ENCODE data around the gene WDFY2. TPM values are rescaled to one million over a fixed set of nuclear protein-coding genes. Genes with fewer than 3 reads are reported as not detected.

The WDFY2 gene
- total and polyA plus RNA-seq, 5 donors from 2014 or later: 4.0 to 26.2 (median 4.9) TPM

DNA sequence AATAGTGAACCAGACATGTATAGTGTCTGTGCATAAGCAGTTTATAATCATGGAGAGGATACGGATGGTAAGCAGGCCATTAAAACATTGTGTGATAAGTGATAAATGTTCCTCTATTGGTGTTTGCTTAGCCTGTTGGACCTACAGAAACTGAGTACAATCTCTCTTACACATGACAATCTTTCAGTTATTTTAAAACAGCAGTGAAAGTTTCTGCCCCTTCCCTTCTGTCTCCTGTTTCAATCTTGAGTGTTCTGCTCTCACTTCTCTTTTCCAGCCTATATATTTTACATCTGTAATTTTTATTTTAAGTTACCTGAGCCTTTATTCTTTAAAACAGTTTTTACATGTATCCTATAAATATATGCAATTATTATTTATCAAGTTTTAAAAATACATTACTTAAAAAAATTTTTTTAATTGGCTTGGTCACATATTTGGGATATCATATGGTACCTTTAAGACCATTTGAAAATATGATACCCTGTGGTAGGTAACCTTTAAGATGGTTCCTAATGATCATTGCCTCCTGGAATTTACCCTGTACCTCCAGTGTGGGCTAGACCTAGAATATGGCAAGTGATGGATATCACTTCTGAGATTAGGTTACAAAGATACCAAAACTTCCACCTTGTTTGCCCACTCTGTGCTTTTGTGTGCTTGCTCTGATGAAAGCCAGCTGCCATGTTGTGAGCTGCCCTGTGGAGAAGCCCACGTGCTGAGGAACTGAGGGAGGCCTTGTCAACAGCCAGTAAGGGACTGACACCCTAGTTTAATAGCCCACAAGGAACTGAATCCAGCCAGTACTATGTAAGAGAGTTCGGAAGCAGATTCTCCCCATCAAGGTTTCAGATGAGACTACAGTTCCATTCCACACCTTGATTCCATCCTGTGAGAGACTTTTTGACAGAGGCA is 120.4 kb downstream of the WDFY2 start:
- Histone ChIP-seq H3K4me1 (ENCODE audit: control insufficient read depth, insufficient read depth, low read length, poor library complexity, severe bottlenecking) (no peaks in the 10 kb centered on the region), H3K27ac (ENCODE audit: insufficient read depth, low read length, poor library complexity, severe bottlenecking) (no peak overlapping the region), H3K27me3 (ENCODE audit: control insufficient read depth, insufficient read depth, low read length) (no peaks in the 10 kb centered on the region), H3K36me3 (ENCODE audit: control insufficient read depth, insufficient read depth, low read length) (peaks cover 4% of the 10 kb centered on the region), H3K9me3 (ENCODE audit: control insufficient read depth in 2 of 2, low read length in 2 of 2) (no peaks in the 10 kb centered on the region), H3K4me3 (ENCODE audit: low read depth, low read length) (no peak overlapping the region)
- ATAC-seq (ENCODE audit: low read depth in 2 of 2) (no peak), DNase-seq (no peak)
- peaks cover 0 to 4% (median 0%) of the 10 kb centered on the region in 7 donors for H3K9me3 Mint-ChIP-seq
- H3K27ac Mint-ChIP-seq: peak overlapping the region in 1 of 3 donors; percentile 21
- H3K36me3 Mint-ChIP-seq: peaks cover 35% of the 10 kb centered on the region
- H3K4me3 Mint-ChIP-seq: no peak overlapping the region
- peaks cover 0 to 15% (median 2%) of the 10 kb centered on the region in 4 donors for H3K4me1 Mint-ChIP-seq
- H3K27me3 Mint-ChIP-seq: no peaks in the 10 kb centered on the region

DNA sequence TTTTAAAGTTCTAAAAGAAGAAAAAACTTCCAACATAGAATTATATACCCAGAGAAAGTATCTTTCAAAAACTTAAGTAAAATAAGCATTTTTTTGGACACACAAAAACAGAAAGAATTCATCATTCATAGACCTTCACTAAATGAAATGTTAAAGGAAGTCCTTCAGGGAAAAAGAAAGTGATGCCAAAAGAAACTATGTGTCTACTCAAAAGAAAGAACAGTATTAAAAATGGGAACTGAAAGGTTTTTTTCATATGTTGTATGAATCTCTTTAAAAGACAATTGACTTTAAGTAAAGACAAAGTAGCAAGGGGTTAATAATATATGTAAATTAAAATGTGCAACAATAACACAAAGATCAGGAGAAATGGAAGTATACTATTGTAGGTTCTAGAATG is 123.2 kb downstream of the WDFY2 start:
- no peaks in the 10 kb centered on the region for H3K27me3 Mint-ChIP-seq
- H3K4me1 ChIP-seq (ENCODE audit: control insufficient read depth, insufficient read depth, low read length, poor library complexity, severe bottlenecking): no peaks in the 10 kb centered on the region
- H3K9me3 Mint-ChIP-seq: peaks cover 0 to 5% (median 0%) of the 10 kb centered on the region in 7 donors
- no peaks in the 10 kb centered on the region for H3K27me3 ChIP-seq (ENCODE audit: control insufficient read depth, insufficient read depth, low read length)
- DNase-seq (no peak), ATAC-seq (ENCODE audit: low read depth in 2 of 2) (no peak)
- H3K4me3 Mint-ChIP-seq: no peak overlapping the region
- H3K36me3 ChIP-seq (ENCODE audit: control insufficient read depth, insufficient read depth, low read length): peaks cover 4% of the 10 kb centered on the region
- H3K4me3 ChIP-seq (ENCODE audit: low read depth, low read length): no peak overlapping the region
- peaks cover 0 to 12% (median 2%) of the 10 kb centered on the region in 4 donors for H3K4me1 Mint-ChIP-seq
- H3K9me3 ChIP-seq (ENCODE audit: control insufficient read depth in 2 of 2, low read length in 2 of 2): no peaks in the 10 kb centered on the region
- H3K36me3 Mint-ChIP-seq: peaks cover 31% of the 10 kb centered on the region
- H3K27ac ChIP-seq (ENCODE audit: insufficient read depth, low read length, poor library complexity, severe bottlenecking): no peak overlapping the region
- no peak overlapping the region for H3K27ac Mint-ChIP-seq

DNA sequence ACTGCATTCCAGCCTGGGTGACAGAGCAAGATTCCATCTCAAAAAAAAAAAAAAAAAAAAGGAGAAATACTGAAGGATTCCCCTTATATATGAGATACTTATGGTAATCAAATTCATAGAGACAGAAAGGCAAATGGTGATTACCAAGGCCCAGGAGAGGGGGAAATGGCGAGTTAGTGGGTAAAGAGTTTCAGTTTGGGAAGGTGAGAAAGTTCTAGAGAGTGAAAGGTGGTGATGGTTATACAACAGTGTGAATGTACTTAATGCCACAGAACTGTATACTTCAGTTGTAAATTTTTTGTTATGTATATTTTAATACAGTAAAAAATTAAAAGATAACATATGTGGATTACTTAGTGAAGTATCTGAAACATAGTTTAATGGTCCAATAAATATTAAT is 129.5 kb downstream of the WDFY2 start:
- DNase-seq (no peak), ATAC-seq (ENCODE audit: low read depth in 2 of 2) (no peak)
- Histone ChIP-seq H3K9me3 (ENCODE audit: control insufficient read depth in 2 of 2, low read length in 2 of 2) (no peaks in the 10 kb centered on the region), H3K4me1 (ENCODE audit: control insufficient read depth, insufficient read depth, low read length, poor library complexity, severe bottlenecking) (no peaks in the 10 kb centered on the region), H3K27ac (ENCODE audit: insufficient read depth, low read length, poor library complexity, severe bottlenecking) (no peak overlapping the region), H3K27me3 (ENCODE audit: control insufficient read depth, insufficient read depth, low read length) (no peaks in the 10 kb centered on the region), H3K4me3 (ENCODE audit: low read depth, low read length) (no peak overlapping the region), H3K36me3 (ENCODE audit: control insufficient read depth, insufficient read depth, low read length) (no peaks in the 10 kb centered on the region)
- no peaks in the 10 kb centered on the region for H3K27me3 Mint-ChIP-seq
- no peak overlapping the region for H3K4me3 Mint-ChIP-seq
- H3K9me3 Mint-ChIP-seq: peaks cover 0 to 5% (median 0%) of the 10 kb centered on the region in 7 donors
- H3K36me3 Mint-ChIP-seq: peaks cover 8% of the 10 kb centered on the region
- peaks cover 0 to 4% (median under 1%) of the 10 kb centered on the region in 4 donors for H3K4me1 Mint-ChIP-seq
- no peak overlapping the region for H3K27ac Mint-ChIP-seq

DNA sequence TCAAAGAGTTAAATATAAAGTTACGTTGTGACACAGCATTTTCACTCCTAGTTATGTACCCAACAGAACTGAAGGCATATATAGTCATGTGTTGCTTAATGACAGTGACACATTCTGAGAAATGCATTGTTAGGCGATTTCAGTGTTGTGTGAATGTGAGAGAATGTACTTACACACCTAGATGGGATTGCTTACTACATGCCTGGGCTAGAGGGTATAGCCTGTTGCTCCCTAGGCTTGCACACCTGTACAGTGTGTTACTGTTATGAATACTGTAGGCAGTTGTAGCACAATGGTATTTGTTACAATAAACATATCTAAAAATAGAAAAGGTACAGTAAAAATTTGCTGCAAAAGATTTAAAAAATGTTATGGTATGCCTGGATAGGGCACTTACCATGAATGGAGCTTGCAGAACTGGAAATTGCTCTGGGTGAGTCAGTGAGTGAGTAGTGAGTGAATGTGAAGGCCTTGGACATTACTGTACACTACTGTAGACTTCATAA is 130.5 kb downstream of the WDFY2 start:
- H3K4me3 ChIP-seq (ENCODE audit: low read depth, low read length): no peak overlapping the region
- no peaks in the 10 kb centered on the region for H3K9me3 ChIP-seq (ENCODE audit: control insufficient read depth in 2 of 2, low read length in 2 of 2)
- DNase-seq (no peak), ATAC-seq (ENCODE audit: low read depth in 2 of 2) (no peak)
- peaks cover 0 to 4% (median under 1%) of the 10 kb centered on the region in 4 donors for H3K4me1 Mint-ChIP-seq
- H3K27me3 Mint-ChIP-seq: no peaks in the 10 kb centered on the region
- H3K9me3 Mint-ChIP-seq: peaks cover 0 to 1% (median 0%) of the 10 kb centered on the region in 7 donors
- peaks cover 11% of the 10 kb centered on the region for H3K36me3 Mint-ChIP-seq
- H3K27me3 ChIP-seq (ENCODE audit: control insufficient read depth, insufficient read depth, low read length): no peaks in the 10 kb centered on the region
- H3K4me3 Mint-ChIP-seq: no peak overlapping the region
- H3K4me1 ChIP-seq (ENCODE audit: control insufficient read depth, insufficient read depth, low read length, poor library complexity, severe bottlenecking): no peaks in the 10 kb centered on the region
- no peaks in the 10 kb centered on the region for H3K36me3 ChIP-seq (ENCODE audit: control insufficient read depth, insufficient read depth, low read length)
- H3K27ac Mint-ChIP-seq: no peak overlapping the region
- no peak overlapping the region for H3K27ac ChIP-seq (ENCODE audit: insufficient read depth, low read length, poor library complexity, severe bottlenecking)

DNA sequence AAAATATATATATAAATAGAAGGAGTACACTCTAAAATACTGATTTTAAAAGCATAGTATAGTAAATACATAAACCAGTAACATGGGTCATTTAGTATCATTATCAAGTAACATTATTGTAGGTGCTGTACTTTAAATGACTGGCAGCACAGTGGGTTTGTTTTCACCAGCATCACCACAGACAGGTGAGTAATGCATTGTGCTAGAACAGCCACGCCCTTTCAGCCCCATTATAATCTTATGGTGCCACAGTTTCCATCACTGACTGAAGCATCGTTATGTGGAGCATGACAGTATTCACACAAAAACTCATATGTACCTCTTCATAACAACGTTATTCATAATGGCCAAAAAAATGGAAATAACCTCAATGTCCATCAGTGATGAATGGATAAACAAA is 131.4 kb downstream of the WDFY2 start:
- peaks cover 0 to 1% (median 0%) of the 10 kb centered on the region in 7 donors for H3K9me3 Mint-ChIP-seq
- ATAC-seq (ENCODE audit: low read depth in 2 of 2) (no peak), DNase-seq (no peak)
- no peaks in the 10 kb centered on the region for H3K27me3 Mint-ChIP-seq
- H3K27ac Mint-ChIP-seq: peak overlapping the region in 1 of 3 donors; percentile 9
- peaks cover 0 to 5% (median 3%) of the 10 kb centered on the region in 4 donors for H3K4me1 Mint-ChIP-seq
- Histone ChIP-seq H3K4me3 (ENCODE audit: low read depth, low read length) (no peak overlapping the region), H3K4me1 (ENCODE audit: control insufficient read depth, insufficient read depth, low read length, poor library complexity, severe bottlenecking) (no peaks in the 10 kb centered on the region), H3K9me3 (ENCODE audit: control insufficient read depth in 2 of 2, low read length in 2 of 2) (no peaks in the 10 kb centered on the region), H3K36me3 (ENCODE audit: control insufficient read depth, insufficient read depth, low read length) (peaks cover 1% of the 10 kb centered on the region), H3K27me3 (ENCODE audit: control insufficient read depth, insufficient read depth, low read length) (no peaks in the 10 kb centered on the region), H3K27ac (ENCODE audit: insufficient read depth, low read length, poor library complexity, severe bottlenecking) (no peak overlapping the region)
- H3K36me3 Mint-ChIP-seq: peaks cover 13% of the 10 kb centered on the region
- H3K4me3 Mint-ChIP-seq: no peak overlapping the region

DNA sequence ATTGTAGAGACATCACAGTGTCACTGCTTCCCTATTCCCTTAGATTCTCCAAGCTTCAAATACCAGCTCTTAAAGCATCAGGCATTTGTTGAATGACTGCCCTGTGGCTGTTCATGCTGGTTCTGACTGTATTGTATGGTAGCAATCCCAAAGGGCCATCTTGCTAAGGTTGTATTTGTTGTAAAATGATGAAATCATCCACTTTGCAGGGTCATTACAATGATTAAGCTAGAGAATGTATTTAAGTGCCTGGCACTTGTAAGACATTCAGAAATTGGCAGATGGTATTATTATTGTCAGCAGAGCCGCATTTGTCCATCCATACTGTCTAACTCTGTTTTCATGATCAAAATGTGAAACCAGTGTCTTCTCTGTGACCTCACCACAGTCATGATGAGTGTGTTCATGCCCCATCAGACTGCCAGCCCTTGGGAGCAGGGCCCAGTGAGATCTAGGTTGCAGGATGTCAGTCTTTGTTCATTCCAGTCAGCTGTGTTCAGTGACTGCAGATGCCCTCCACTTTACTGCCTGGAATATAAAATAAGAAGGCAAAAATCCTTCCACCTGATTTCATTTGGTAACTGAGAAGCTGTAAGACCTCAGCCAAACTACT is 133.6 kb downstream of the WDFY2 start:
- DNase-seq (no peak), ATAC-seq (ENCODE audit: low read depth in 2 of 2) (no peak)
- H3K27ac ChIP-seq (ENCODE audit: insufficient read depth, low read length, poor library complexity, severe bottlenecking): no peak overlapping the region
- no peaks in the 10 kb centered on the region for H3K4me1 ChIP-seq (ENCODE audit: control insufficient read depth, insufficient read depth, low read length, poor library complexity, severe bottlenecking)
- H3K4me3 ChIP-seq (ENCODE audit: low read depth, low read length): no peak overlapping the region
- H3K4me3 Mint-ChIP-seq: no peak overlapping the region
- H3K9me3 ChIP-seq (ENCODE audit: control insufficient read depth in 2 of 2, low read length in 2 of 2): no peaks in the 10 kb centered on the region
- H3K36me3 Mint-ChIP-seq: peaks cover 28% of the 10 kb centered on the region
- H3K27me3 ChIP-seq (ENCODE audit: control insufficient read depth, insufficient read depth, low read length): no peaks in the 10 kb centered on the region
- H3K36me3 ChIP-seq (ENCODE audit: control insufficient read depth, insufficient read depth, low read length): peaks cover 3% of the 10 kb centered on the region
- peak overlapping the region in 1 of 3 donors; percentile 17 for H3K27ac Mint-ChIP-seq
- H3K4me1 Mint-ChIP-seq: peaks cover 0 to 5% (median 4%) of the 10 kb centered on the region in 4 donors
- peaks cover 0 to 1% (median 0%) of the 10 kb centered on the region in 7 donors for H3K9me3 Mint-ChIP-seq
- no peaks in the 10 kb centered on the region for H3K27me3 Mint-ChIP-seq

DNA sequence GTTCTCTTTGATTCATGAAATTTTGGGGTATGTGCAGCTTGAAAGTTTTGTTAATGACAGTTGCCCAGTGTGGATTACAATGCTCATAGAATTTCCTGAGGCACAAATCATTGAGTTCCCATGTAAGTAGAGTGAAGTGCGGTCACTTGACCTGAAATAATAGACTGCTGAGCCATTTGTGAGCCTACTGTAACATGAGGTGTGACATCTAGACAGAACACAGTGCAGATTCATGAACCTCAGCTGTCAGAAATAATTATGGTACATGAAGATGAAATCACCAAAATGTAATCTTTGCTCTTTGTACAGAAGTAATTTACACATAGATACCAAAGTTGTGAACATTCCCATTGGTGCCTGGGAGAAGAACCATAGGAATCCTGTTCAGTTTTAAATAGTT is 135.1 kb downstream of the WDFY2 start:
- Mint-ChIP-seq H3K4me1 (peaks cover 0 to 5% (median 4%) of the 10 kb centered on the region in 4 donors), H3K4me3 (no peak overlapping the region), H3K36me3 (peaks cover 34% of the 10 kb centered on the region), H3K27ac (no peak overlapping the region), H3K9me3 (peaks cover 0 to 1% (median 0%) of the 10 kb centered on the region in 7 donors), H3K27me3 (no peaks in the 10 kb centered on the region)
- H3K36me3 ChIP-seq (ENCODE audit: control insufficient read depth, insufficient read depth, low read length): peaks cover 3% of the 10 kb centered on the region
- H3K4me3 ChIP-seq (ENCODE audit: low read depth, low read length): no peak overlapping the region
- no peaks in the 10 kb centered on the region for H3K9me3 ChIP-seq (ENCODE audit: control insufficient read depth in 2 of 2, low read length in 2 of 2)
- DNase-seq (no peak), ATAC-seq (ENCODE audit: low read depth in 2 of 2) (no peak)
- H3K4me1 ChIP-seq (ENCODE audit: control insufficient read depth, insufficient read depth, low read length, poor library complexity, severe bottlenecking): no peaks in the 10 kb centered on the region
- H3K27ac ChIP-seq (ENCODE audit: insufficient read depth, low read length, poor library complexity, severe bottlenecking): no peak overlapping the region
- H3K27me3 ChIP-seq (ENCODE audit: control insufficient read depth, insufficient read depth, low read length): no peaks in the 10 kb centered on the region
